HepG2 (cell line): Measurements from ENCODE around the gene ZNF581. TPM values are rescaled to one million over a fixed set of nuclear protein-coding genes. Genes with fewer than 3 reads are reported as not detected.
A peak's percentile ranks its signal among the peaks of the same experiment; 100 is the strongest.

Experiments
- ASH2L ChIP-seq: fragments of 300-600, 200-600 bp; sonication (generic); IDR thresholded peaks from 2 replicates; pipeline ENCODE4 v1.7.0; 2017; ENCODE audit warnings: low read depth, mild to moderate bottlenecking, moderate library complexity, mixed read lengths, low read length; ENCODE audit not compliant: insufficient read length
- GABPA ChIP-seq, 2 experiments: IDR thresholded peaks; 2 replicates each; pipeline ENCODE4 v1.6.1; 2011 to 2016; ENCODE audit warnings: low read depth in 2 of 2, low read length in 1 of 2, missing biosample characterization in 1 of 2, missing genetic modification characterization in 1 of 2
- JARID2 ChIP-seq: sonication (generic); formaldehyde crosslinking; IDR thresholded peaks from 2 replicates; pipeline ENCODE4 v1.8.1; 2023; ENCODE audit warnings: missing genetic modification reagents, inconsistent platforms; ENCODE audit not compliant: insufficient replicate concordance
- JUN ChIP-seq: sonication (generic); formaldehyde crosslinking; IDR thresholded peaks from 2 replicates; pipeline ENCODE4 v1.4.0; 2020; ENCODE audit warnings: mild to moderate bottlenecking, missing genetic modification reagents
- MTF2 ChIP-seq: sonication (generic); formaldehyde crosslinking; IDR thresholded peaks from 2 replicates; pipeline ENCODE4 v1.5.0; 2020; ENCODE audit warnings: missing genetic modification reagents, borderline replicate concordance
- NFIB ChIP-seq: sonication (generic); formaldehyde crosslinking; IDR thresholded peaks from 2 replicates; pipeline ENCODE4 v1.9.0; 2021; ENCODE audit warnings: missing genetic modification reagents, mild to moderate bottlenecking, borderline replicate concordance
- PAWR ChIP-seq: sonication (generic); formaldehyde crosslinking; IDR thresholded peaks from 2 replicates; pipeline ENCODE4 v1.4.0; 2020; ENCODE audit warnings: missing genetic modification reagents, mild to moderate bottlenecking, borderline replicate concordance
- RBFOX2 ChIP-seq: fragments of 200-400 bp; formaldehyde crosslinking; IDR thresholded peaks from 2 replicates; pipeline ENCODE4 v1.6.1; 2017; ENCODE audit warnings: low read depth, mild to moderate bottlenecking, low read length
- SRF ChIP-seq: IDR thresholded peaks from 2 replicates; pipeline ENCODE4 v1.6.1; 2011; ENCODE audit warnings: mild to moderate bottlenecking, low read depth, low read length, moderate library complexity
- TOPORS ChIP-seq: sonication (generic); formaldehyde crosslinking; IDR thresholded peaks from 2 replicates; pipeline ENCODE4 v1.8.0; 2023; ENCODE audit warnings: mild to moderate bottlenecking, missing genetic modification reagents
- ZNF430 ChIP-seq: sonication (generic); formaldehyde crosslinking; IDR thresholded peaks from 2 replicates; pipeline ENCODE4 v1.9.0; 2021; ENCODE audit warnings: mild to moderate bottlenecking, missing genetic modification reagents
- ZNF577 ChIP-seq: sonication (generic); formaldehyde crosslinking; IDR thresholded peaks from 2 replicates; pipeline ENCODE4 v1.4.0; 2020; ENCODE audit warnings: mild to moderate bottlenecking, low read depth, missing genetic modification reagents, borderline replicate concordance
- polyA plus RNA-seq, 8 experiments: library from polyadenylated mRNA; depleted of rRNA in 3 of 8; stranded (reverse) in 7 of 8; unstranded in 1 of 8; fragments of >200 nt; fragmentation: Illumina TruSeq in 4 of 8; extraction: Trizol in 4 of 8; gene quantifications; 2 replicates each; pipeline versions ENCODE4 v1.2.1 to v1.2.3, GENCODE V29; 2011 to 2016; ENCODE audit warnings: low read depth in 4 of 8, missing spikeins in 1 of 8, mixed read lengths in 1 of 8; ENCODE audit not compliant: insufficient read depth in 1 of 8
- total RNA-seq, 5 experiments: library from RNA; depleted of rRNA; stranded (reverse); fragments of >200 nt; fragmentation: Illumina TruSeq; extraction: Trizol; gene quantifications; 2 replicates each; pipeline ENCODE4 v1.2.3, GENCODE V29; 2016; ENCODE audit warnings: low read depth in 1 of 5
- TF ChIP-seq, protein P1 (sequence below), 2 experiments: sonication (generic) in 1 of 2; formaldehyde crosslinking in 1 of 2; IDR thresholded peaks; 2 replicates each; pipeline versions ENCODE4 v1.4.0 to v1.6.1; 2018 to 2020; ENCODE audit warnings: missing genetic modification reagents in 2 of 2, borderline replicate concordance in 1 of 2, low read depth in 1 of 2, mild to moderate bottlenecking in 1 of 2, missing biosample characterization in 1 of 2
- TF ChIP-seq, protein P2 (sequence below): sonication (generic); formaldehyde crosslinking; IDR thresholded peaks from 2 replicates; pipeline ENCODE4 v1.5.0; 2020; ENCODE audit warnings: mild to moderate bottlenecking, missing genetic modification reagents, borderline replicate concordance
- TF ChIP-seq, protein P3 (sequence below): sonication (generic); formaldehyde crosslinking; conservative IDR thresholded peaks from 2 replicates; pipeline ENCODE4 v1.8.1; 2023; ENCODE audit warnings: missing genetic modification reagents
- TF ChIP-seq, protein P4 (sequence below): IDR thresholded peaks from 2 replicates; pipeline ENCODE4 v1.6.1; 2016; ENCODE audit warnings: low read depth, borderline replicate concordance
- TF ChIP-seq, protein P5 (sequence below): sonication (generic); formaldehyde crosslinking; IDR thresholded peaks from 2 replicates; pipeline ENCODE4 v1.4.0; 2020; ENCODE audit warnings: low read depth, missing genetic modification reagents

The ZNF581 gene
- total and polyA plus RNA-seq, 2 of the 13 experiments (the other 11 are each of a cell fraction or from before 2014, with no cell fraction given) = 19.6 to 49.5 TPM

DNA sequence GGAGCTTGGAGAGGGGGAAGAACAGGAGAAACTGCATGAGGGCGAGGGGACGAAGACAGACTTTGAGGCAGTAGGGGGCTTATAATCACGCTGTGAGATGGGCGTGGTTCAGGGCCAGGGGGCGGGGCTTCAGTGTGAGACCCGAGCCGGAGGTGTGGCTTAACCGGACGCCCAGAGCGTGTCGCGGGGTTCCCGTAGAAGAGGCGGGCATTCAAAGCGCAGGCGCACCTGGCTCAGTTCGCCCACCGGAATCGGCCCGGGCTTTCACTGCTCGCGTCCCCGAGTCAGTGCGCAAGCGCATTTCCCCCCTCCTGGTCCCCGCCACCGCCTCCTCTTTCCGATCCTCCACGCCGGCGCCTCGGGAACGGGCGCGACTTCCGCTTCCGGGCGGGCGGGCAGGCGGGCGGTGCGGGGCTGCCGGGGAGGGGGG is 38.2 kb upstream of the ZNF581 start (continued):
- TF ChIP-seq, protein P1, sequence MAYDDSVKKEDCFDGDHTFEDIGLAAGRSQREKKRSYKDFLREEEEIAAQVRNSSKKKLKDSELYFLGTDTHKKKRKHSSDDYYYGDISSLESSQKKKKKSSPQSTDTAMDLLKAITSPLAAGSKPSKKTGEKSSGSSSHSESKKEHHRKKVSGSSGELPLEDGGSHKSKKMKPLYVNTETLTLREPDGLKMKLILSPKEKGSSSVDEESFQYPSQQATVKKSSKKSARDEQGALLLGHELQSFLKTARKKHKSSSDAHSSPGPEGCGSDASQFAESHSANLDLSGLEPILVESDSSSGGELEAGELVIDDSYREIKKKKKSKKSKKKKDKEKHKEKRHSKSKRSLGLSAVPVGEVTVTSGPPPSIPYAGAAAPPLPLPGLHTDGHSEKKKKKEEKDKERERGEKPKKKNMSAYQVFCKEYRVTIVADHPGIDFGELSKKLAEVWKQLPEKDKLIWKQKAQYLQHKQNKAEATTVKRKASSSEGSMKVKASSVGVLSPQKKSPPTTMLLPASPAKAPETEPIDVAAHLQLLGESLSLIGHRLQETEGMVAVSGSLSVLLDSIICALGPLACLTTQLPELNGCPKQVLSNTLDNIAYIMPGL (CRISPR knock-in tag; IDR thresholded peaks at IDR 0.05; ENCODE audit: borderline replicate concordance in 1 of 2, low read depth in 1 of 2) = peak in 1 of 2 experiments; percentile 17; a peak in 1 of 4 replicates
- TF ChIP-seq RBFOX2 (peak; percentile 73), ZNF577 (CRISPR knock-in tag) (no peak), JARID2 (CRISPR knock-in tag) (no peak), ASH2L (no peak), JUN (CRISPR knock-in tag) (no peak), GABPA (IDR thresholded peaks at IDR 0.05; ENCODE audit: low read depth, low read length) (peak; percentile 87), GABPA (CRISPR knock-in tag; IDR thresholded peaks at IDR 0.05; ENCODE audit: low read depth) (peak; percentile 87), NFIB (no peak), SRF (no peak), MTF2 (CRISPR knock-in tag) (no peak), ZNF430 (CRISPR knock-in tag) (no peak), PAWR (CRISPR knock-in tag) (no peak), TOPORS (CRISPR knock-in tag) (no peak)
- TF ChIP-seq, protein P2, sequence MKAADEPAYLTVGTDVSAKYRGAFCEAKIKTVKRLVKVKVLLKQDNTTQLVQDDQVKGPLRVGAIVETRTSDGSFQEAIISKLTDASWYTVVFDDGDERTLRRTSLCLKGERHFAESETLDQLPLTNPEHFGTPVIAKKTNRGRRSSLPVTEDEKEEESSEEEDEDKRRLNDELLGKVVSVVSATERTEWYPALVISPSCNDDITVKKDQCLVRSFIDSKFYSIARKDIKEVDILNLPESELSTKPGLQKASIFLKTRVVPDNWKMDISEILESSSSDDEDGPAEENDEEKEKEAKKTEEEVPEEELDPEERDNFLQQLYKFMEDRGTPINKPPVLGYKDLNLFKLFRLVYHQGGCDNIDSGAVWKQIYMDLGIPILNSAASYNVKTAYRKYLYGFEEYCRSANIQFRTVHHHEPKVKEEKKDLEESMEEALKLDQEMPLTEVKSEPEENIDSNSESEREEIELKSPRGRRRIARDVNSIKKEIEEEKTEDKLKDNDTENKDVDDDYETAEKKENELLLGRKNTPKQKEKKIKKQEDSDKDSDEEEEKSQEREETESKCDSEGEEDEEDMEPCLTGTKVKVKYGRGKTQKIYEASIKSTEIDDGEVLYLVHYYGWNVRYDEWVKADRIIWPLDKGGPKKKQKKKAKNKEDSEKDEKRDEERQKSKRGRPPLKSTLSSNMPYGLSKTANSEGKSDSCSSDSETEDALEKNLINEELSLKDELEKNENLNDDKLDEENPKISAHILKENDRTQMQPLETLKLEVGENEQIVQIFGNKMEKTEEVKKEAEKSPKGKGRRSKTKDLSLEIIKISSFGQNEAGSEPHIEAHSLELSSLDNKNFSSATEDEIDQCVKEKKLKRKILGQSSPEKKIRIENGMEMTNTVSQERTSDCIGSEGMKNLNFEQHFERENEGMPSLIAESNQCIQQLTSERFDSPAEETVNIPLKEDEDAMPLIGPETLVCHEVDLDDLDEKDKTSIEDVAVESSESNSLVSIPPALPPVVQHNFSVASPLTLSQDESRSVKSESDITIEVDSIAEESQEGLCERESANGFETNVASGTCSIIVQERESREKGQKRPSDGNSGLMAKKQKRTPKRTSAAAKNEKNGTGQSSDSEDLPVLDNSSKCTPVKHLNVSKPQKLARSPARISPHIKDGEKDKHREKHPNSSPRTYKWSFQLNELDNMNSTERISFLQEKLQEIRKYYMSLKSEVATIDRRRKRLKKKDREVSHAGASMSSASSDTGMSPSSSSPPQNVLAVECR (CRISPR knock-in tag) = peak; percentile 37; the same call in 1 of the 2 replicates
- TF ChIP-seq, protein P3, sequence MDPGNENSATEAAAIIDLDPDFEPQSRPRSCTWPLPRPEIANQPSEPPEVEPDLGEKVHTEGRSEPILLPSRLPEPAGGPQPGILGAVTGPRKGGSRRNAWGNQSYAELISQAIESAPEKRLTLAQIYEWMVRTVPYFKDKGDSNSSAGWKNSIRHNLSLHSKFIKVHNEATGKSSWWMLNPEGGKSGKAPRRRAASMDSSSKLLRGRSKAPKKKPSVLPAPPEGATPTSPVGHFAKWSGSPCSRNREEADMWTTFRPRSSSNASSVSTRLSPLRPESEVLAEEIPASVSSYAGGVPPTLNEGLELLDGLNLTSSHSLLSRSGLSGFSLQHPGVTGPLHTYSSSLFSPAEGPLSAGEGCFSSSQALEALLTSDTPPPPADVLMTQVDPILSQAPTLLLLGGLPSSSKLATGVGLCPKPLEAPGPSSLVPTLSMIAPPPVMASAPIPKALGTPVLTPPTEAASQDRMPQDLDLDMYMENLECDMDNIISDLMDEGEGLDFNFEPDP (CRISPR knock-in tag) = no peak
- TF ChIP-seq, protein P4, sequence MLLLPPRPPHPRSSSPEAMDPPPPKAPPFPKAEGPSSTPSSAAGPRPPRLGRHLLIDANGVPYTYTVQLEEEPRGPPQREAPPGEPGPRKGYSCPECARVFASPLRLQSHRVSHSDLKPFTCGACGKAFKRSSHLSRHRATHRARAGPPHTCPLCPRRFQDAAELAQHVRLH (CRISPR knock-in tag) = no peak
- TF ChIP-seq, protein P5, sequence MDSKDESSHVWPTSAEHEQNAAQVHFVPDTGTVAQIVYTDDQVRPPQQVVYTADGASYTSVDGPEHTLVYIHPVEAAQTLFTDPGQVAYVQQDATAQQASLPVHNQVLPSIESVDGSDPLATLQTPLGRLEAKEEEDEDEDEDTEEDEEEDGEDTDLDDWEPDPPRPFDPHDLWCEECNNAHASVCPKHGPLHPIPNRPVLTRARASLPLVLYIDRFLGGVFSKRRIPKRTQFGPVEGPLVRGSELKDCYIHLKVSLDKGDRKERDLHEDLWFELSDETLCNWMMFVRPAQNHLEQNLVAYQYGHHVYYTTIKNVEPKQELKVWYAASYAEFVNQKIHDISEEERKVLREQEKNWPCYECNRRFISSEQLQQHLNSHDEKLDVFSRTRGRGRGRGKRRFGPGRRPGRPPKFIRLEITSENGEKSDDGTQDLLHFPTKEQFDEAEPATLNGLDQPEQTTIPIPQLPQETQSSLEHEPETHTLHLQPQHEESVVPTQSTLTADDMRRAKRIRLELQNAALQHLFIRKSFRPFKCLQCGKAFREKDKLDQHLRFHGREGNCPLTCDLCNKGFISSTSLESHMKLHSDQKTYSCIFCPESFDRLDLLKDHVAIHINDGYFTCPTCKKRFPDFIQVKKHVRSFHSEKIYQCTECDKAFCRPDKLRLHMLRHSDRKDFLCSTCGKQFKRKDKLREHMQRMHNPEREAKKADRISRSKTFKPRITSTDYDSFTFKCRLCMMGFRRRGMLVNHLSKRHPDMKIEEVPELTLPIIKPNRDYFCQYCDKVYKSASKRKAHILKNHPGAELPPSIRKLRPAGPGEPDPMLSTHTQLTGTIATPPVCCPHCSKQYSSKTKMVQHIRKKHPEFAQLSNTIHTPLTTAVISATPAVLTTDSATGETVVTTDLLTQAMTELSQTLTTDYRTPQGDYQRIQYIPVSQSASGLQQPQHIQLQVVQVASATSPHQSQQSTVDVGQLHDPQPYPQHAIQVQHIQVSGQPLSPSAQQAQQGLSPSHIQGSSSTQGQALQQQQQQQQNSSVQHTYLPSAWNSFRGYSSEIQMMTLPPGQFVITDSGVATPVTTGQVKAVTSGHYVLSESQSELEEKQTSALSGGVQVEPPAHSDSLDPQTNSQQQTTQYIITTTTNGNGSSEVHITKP = no peak
